Raji (cell line): ENCODE measurements around the gene PRPF6.

ENCODE experiments used
- POLR2A ChIP-seq: IDR thresholded peaks from 2 replicates; pipeline ENCODE4 v1.6.1; 2011; ENCODE audit warnings: low read depth, low read length, control low read depth; ENCODE audit not compliant: insufficient read depth

PRPF6 gene

GRCh38 chr20:63942969-63943807 is 37.7 kb upstream of the PRPF6 start:
- TF ChIP-seq POLR2A: no peak

DNA sequence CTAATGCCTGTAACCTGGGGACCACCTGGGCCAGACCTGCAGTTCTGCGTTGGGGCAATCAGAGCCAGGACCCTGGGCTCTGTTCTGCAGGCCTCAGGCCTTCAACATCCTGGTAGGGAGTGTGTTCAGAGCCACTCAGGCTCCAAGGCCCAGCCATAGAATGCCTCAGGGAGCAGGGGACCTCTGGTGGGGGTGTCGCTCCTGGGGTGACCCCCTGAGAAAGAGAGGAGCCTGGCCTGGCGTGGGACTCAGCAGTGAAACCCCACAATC is 37.2 kb upstream of the PRPF6 start:
- TF ChIP-seq POLR2A: no peak

DNA sequence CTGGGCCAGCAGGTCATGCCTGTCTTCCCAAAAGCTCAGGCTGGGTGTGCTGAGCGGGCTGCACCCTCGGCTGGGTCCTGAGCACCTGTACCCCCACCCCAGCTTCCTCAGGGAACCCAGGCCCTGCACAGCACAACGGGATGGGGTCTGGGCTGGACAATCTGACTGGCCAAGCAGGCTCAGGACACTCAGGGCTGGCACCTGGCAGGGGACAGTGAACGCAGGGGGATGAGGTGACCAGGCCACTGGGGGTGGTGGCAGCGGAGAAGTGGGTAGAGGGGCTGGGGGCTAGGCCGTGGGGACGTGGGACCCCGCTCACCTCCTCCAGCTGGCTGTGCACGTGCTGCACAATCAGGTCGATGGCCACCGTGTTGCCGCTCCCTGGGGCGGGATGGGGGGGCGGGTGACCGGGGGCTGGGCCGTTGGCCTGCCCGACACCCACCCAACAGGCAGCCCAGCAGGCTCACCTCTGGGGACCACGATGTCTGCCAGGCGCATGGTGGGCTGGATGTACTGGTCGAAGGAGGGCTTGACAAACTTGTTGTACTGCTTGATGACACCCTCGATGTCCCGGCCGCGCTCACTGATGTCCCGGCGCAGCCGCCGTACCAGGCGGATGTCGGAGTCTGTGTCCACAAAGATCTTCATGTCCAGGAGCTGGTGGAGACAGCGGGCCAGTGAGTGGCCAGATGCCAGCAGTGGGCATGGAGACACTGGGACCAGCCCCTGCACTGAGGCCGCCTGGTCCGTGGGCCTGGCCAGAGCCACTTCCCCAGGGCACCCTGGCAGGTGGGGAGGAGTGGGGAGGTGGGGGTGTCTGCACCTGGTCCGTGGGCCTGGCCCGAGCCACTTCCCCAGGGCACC is 36.6 kb upstream of the PRPF6 start:
- TF ChIP-seq POLR2A: no peak

- no peak for TF ChIP-seq POLR2A
Observed at GRCh38 chr20:63945031-63945658, 35.8 kb upstream of the PRPF6 start.

- TF ChIP-seq POLR2A: no peak
Observed at GRCh38 chr20:63945921-63946920, 34.7 kb upstream of the PRPF6 start.

GRCh38 chr20:63946986-63947637 is 33.8 kb upstream of the PRPF6 start:
- TF ChIP-seq POLR2A: no peak

DNA sequence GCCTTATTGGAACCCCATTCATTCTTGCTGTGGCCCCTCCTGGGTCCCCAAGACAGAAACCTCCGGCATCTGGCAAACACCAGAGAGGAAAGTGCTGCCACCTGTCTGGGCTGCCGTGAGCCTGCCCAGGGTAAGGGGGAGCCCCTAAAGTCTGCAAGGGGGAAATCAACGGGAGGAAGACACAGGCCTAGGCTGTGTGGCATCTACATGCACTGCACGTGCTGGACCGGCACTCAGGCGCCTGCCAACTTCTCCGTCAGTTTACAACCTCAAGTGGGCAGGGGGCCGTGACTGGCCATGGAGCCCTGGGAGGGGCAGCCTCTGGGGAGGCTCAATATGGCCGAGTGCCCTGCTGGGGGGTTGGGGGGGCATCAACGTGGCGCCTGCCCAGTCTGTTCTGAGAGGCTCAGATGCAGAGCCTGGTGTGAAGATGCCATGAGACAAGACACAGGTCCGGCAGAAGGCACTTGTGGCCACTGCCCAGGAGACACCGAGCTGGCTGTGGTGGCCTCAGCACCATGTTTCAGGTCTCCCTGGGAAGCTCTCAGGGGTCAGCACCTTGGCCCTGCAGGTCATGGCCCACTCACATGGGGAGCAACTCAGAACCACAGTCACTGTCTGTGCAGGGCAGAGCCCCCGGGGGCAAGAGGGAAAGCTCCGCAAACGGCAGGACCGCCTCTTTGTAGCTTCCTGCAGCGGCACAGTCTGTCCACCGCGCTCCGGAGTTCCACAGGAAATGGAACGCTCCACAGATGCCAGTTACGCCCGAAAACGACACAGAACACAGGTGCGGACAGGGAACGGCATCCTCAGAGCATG is 33.1 kb upstream of the PRPF6 start:
- no peak for TF ChIP-seq POLR2A

- TF ChIP-seq POLR2A: no peak
Observed at GRCh38 chr20:63950701-63951397, 30.1 kb upstream of the PRPF6 start.

- no peak for TF ChIP-seq POLR2A
Observed at GRCh38 chr20:63951398-63952209, 29.3 kb upstream of the PRPF6 start.

DNA sequence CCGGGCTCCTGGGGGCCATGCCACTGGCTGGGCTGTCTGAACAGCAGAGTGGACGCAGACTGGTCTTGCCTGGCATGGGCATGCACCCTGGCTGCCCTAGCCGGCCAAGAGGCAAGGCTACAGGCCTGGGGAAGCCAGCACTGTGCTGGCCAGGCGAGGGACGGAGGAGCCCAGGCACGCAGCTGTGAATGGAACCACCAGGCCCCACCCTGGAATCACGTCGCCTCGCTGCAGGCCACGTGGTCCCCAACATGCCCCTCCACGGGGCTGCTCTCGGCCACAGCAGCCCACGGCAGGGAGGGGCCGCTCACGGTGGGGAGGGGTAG is 28.8 kb upstream of the PRPF6 start:
- TF ChIP-seq POLR2A: no peak

DNA sequence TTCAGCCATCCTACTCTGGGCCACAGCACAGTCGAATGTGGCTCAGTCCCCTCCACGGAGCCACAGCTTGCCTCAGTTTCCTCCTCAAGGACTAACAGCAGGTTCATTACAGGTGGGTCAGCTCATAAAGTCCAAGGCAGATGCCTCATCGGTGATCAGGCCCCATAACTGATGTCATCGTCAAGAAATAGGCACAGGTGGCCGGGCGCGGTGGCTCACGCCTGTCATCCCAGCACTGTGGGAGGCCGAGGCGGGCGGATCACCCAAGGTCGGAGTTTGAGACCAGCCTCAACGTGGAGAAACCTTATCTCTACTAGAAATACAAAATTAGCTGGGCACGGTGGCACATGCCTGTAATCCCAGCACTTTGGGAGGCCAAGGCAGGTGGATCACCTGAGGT is 28.2 kb upstream of the PRPF6 start:
- TF ChIP-seq POLR2A: no peak

GRCh38 chr20:63953764-63954429 is 27.0 kb upstream of the PRPF6 start:
- no peak for TF ChIP-seq POLR2A

DNA sequence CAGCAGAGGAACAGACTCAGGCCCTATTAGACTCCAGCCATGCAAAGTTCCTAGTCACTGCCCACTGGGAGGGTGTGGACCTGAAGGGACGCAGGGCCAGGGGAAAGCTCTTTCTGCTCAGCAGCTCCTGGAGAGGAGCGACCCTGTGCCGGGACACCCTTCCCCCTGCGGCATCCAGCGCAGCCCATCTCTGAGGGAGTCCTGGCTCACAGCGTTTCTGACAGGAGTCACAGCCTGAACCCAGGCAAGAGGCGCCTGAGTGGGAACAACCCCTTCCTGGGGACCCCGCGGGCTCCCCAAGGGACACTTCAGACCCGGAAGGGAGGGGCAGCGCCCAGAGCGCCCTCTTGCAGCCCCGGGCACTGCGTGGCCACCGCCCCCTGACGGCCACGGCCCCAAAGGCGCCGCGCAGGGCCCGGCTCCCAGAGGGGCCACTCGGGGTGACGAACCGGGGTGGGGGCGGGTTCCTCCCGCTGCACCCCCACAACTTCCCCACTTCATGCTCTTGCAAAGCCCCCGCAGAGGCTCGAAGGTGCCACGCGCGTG is 25.6 kb upstream of the PRPF6 start:
- no peak for TF ChIP-seq POLR2A
